Measurements from ENCODE around the gene UPK2. TPM values are rescaled to one million over a fixed set of nuclear protein-coding genes. Genes with fewer than 3 reads are reported as not detected.

Gene UPK2
- total and polyA plus RNA-seq, 2 of the 13 experiments (the other 11 are each of a cell fraction or from before 2014, with no cell fraction given): not detected

DNA sequence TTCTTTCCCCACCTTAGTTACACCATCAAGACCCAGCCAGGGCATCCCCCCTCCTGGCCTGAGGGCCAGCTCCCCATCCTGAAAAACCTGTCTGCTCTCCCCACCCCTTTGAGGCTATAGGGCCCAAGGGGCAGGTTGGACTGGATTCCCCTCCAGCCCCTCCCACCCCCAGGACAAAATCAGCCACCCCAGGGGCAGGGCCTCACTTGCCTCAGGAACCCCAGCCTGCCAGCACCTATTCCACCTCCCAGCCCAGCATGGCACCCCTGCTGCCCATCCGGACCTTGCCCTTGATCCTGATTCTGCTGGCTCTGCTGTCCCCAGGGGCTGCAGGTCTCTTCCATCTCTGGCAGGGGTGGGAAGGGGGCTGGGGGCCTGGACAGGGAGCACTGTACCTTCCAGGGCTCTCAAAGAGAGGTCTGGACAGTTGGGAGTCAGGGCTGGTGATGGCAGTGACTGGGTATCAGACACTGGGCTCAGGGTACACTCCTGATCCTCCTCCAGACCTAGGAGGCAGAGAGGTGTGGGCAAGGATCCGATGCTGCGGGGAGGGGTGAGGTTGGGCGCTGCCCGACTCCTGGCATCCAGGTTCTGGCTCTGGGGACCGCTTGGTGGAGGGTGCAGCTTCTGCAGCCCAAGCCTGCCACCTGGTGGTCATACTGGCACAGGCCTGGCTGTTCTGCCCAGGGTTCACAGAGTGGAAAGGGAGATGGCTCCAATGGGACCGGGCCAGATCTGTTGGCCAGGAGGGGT lies at the start of gene UPK2 (continued):
- TF ChIP-seq ZFP82 (CRISPR knock-in tag; IDR thresholded peaks at IDR 0.05; ENCODE audit: borderline replicate concordance): no peak
- TF ChIP-seq SMAD1 (CRISPR knock-in tag; IDR thresholded peaks at IDR 0.05; ENCODE audit: borderline replicate concordance, low read depth): no peak
- TF ChIP-seq, protein P1, sequence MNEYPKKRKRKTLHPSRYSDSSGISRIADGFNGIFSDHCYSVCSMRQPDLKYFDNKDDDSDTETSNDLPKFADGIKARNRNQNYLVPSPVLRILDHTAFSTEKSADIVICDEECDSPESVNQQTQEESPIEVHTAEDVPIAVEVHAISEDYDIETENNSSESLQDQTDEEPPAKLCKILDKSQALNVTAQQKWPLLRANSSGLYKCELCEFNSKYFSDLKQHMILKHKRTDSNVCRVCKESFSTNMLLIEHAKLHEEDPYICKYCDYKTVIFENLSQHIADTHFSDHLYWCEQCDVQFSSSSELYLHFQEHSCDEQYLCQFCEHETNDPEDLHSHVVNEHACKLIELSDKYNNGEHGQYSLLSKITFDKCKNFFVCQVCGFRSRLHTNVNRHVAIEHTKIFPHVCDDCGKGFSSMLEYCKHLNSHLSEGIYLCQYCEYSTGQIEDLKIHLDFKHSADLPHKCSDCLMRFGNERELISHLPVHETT (CRISPR knock-in tag; conservative IDR thresholded peaks at IDR 0.05): no peak
- TF ChIP-seq SOX5 (CRISPR knock-in tag; IDR thresholded peaks at IDR 0.05; ENCODE audit: borderline replicate concordance): no peak
- TF ChIP-seq PITX1 (CRISPR knock-in tag; IDR thresholded peaks at IDR 0.05): no peak
- TF ChIP-seq PCBP1 (IDR thresholded peaks at IDR 0.05; ENCODE audit: borderline replicate concordance, low read depth, low read length): no peak
- no peak for TF ChIP-seq ZNF33A (CRISPR knock-in tag; IDR thresholded peaks at IDR 0.05; ENCODE audit: borderline replicate concordance)
- TF ChIP-seq ZNF260 (CRISPR knock-in tag; IDR thresholded peaks at IDR 0.05; ENCODE audit: borderline replicate concordance, low read depth): no peak
- TF ChIP-seq PHF5A (CRISPR knock-in tag; IDR thresholded peaks at IDR 0.05; ENCODE audit: low read depth, unreplicated experiment): no peak
- TF ChIP-seq CENPX (CRISPR knock-in tag; IDR thresholded peaks at IDR 0.05): no peak
- TF ChIP-seq ZMYM2 (CRISPR knock-in tag; IDR thresholded peaks at IDR 0.05): no peak
- TF ChIP-seq, protein P2, sequence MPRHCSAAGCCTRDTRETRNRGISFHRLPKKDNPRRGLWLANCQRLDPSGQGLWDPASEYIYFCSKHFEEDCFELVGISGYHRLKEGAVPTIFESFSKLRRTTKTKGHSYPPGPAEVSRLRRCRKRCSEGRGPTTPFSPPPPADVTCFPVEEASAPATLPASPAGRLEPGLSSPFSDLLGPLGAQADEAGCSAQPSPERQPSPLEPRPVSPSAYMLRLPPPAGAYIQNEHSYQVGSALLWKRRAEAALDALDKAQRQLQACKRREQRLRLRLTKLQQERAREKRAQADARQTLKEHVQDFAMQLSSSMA (CRISPR knock-in tag; IDR thresholded peaks at IDR 0.05): no peak
- no peak for TF ChIP-seq YEATS4 (CRISPR knock-in tag; IDR thresholded peaks at IDR 0.05; ENCODE audit: borderline replicate concordance)
- TF ChIP-seq, protein P3, sequence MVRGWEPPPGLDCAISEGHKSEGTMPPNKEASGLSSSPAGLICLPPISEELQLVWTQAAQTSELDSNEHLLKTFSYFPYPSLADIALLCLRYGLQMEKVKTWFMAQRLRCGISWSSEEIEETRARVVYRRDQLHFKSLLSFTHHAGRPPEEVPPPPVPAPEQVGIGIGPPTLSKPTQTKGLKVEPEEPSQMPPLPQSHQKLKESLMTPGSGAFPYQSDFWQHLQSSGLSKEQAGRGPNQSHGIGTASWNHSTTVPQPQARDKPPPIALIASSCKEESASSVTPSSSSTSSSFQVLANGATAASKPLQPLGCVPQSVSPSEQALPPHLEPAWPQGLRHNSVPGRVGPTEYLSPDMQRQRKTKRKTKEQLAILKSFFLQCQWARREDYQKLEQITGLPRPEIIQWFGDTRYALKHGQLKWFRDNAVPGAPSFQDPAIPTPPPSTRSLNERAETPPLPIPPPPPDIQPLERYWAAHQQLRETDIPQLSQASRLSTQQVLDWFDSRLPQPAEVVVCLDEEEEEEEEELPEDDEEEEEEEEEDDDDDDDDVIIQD (CRISPR knock-in tag; IDR thresholded peaks at IDR 0.05; ENCODE audit: low read depth): no peak
- TF ChIP-seq MIER3 (CRISPR knock-in tag; IDR thresholded peaks at IDR 0.05; ENCODE audit: borderline replicate concordance): no peak; the same call in 1 of the 2 replicates
- TF ChIP-seq ZNF501 (CRISPR knock-in tag; IDR thresholded peaks at IDR 0.05): no peak
- TF ChIP-seq ZNF205 (CRISPR knock-in tag; IDR thresholded peaks at IDR 0.05): peak; percentile 56; the same call in 1 of the 2 replicates
- no peak for TF ChIP-seq ZNF879 (CRISPR knock-in tag; IDR thresholded peaks at IDR 0.05)
- TF ChIP-seq ZNF629 (CRISPR knock-in tag; conservative IDR thresholded peaks at IDR 0.05): no peak
- TF ChIP-seq LCORL (IDR thresholded peaks at IDR 0.05): no peak
- peak; percentile 24; the same call in 1 of the 2 replicates for TF ChIP-seq LCORL (CRISPR knock-in tag; IDR thresholded peaks at IDR 0.05)
- TF ChIP-seq, protein P4, sequence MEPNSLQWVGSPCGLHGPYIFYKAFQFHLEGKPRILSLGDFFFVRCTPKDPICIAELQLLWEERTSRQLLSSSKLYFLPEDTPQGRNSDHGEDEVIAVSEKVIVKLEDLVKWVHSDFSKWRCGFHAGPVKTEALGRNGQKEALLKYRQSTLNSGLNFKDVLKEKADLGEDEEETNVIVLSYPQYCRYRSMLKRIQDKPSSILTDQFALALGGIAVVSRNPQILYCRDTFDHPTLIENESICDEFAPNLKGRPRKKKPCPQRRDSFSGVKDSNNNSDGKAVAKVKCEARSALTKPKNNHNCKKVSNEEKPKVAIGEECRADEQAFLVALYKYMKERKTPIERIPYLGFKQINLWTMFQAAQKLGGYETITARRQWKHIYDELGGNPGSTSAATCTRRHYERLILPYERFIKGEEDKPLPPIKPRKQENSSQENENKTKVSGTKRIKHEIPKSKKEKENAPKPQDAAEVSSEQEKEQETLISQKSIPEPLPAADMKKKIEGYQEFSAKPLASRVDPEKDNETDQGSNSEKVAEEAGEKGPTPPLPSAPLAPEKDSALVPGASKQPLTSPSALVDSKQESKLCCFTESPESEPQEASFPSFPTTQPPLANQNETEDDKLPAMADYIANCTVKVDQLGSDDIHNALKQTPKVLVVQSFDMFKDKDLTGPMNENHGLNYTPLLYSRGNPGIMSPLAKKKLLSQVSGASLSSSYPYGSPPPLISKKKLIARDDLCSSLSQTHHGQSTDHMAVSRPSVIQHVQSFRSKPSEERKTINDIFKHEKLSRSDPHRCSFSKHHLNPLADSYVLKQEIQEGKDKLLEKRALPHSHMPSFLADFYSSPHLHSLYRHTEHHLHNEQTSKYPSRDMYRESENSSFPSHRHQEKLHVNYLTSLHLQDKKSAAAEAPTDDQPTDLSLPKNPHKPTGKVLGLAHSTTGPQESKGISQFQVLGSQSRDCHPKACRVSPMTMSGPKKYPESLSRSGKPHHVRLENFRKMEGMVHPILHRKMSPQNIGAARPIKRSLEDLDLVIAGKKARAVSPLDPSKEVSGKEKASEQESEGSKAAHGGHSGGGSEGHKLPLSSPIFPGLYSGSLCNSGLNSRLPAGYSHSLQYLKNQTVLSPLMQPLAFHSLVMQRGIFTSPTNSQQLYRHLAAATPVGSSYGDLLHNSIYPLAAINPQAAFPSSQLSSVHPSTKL (CRISPR knock-in tag; IDR thresholded peaks at IDR 0.05): no peak
- no peak for TF ChIP-seq MAFF (IDR thresholded peaks at IDR 0.05; ENCODE audit: low read depth, low read length)
- TF ChIP-seq KMT2B (CRISPR knock-in tag; IDR thresholded peaks at IDR 0.05): no peak

Measured in HepG2 (cell line).